Coronary artery (tissue), 2 donors: ENCODE results near the gene CWH43.
"Not testable (repeated sequence)": the region's sequence is repeated elsewhere in the genome, so short reads cannot be mapped to it uniquely, and the experiment has no call there.

Source experiments
- DNase-seq: peaks from one replicate; pipeline ENCODE4 v3.0.0-alpha.2; 2017; ENCODE audit warnings: low spot score
- H3K27ac ChIP-seq, 2 donors: fragments of 200-600 bp; sonication (generic); one replicate each; pipeline ENCODE4 v1.5.1; 2016 to 2019
- H3K4me3 ChIP-seq: fragments of 200-600 bp; sonication (generic); 2 replicates; pipeline ENCODE4 v1.5.1; 2016; ENCODE audit warnings: mild to moderate bottlenecking, moderate library complexity
- TF ChIP-seq, protein P1 (sequence below): fragments of 200-600 bp; sonication (generic); IDR thresholded peaks from one replicate; pipeline ENCODE4 v1.5.1; 2019; ENCODE audit warnings: antibody characterized with exemption

The CWH43 gene

DNA sequence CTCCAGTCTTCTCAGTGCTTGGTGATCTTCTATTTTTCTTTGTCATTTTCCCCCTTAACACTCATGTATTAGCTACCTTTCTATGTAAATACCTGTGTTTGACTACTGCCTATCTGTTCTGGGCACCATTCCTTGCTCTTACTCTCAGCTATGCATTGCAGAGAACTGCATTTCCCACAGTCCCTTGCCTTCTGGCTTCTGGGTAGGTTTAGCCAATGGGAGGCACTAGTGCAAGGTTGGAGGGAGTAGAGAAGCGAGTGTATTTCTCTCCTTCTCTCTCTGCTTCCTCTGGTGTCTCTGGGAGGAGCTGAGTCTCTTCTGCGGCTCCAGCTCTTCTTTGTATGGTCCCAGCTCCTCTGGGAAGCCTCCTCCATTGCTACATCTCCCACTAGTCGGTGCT lies 50.5 kb downstream of the CWH43 start:
- no peak overlapping the region for H3K27ac ChIP-seq
- TF ChIP-seq, protein P1, sequence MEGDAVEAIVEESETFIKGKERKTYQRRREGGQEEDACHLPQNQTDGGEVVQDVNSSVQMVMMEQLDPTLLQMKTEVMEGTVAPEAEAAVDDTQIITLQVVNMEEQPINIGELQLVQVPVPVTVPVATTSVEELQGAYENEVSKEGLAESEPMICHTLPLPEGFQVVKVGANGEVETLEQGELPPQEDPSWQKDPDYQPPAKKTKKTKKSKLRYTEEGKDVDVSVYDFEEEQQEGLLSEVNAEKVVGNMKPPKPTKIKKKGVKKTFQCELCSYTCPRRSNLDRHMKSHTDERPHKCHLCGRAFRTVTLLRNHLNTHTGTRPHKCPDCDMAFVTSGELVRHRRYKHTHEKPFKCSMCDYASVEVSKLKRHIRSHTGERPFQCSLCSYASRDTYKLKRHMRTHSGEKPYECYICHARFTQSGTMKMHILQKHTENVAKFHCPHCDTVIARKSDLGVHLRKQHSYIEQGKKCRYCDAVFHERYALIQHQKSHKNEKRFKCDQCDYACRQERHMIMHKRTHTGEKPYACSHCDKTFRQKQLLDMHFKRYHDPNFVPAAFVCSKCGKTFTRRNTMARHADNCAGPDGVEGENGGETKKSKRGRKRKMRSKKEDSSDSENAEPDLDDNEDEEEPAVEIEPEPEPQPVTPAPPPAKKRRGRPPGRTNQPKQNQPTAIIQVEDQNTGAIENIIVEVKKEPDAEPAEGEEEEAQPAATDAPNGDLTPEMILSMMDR, result no peak
- H3K4me3 ChIP-seq, result no peak overlapping the region
- no peak for DNase-seq

DNA sequence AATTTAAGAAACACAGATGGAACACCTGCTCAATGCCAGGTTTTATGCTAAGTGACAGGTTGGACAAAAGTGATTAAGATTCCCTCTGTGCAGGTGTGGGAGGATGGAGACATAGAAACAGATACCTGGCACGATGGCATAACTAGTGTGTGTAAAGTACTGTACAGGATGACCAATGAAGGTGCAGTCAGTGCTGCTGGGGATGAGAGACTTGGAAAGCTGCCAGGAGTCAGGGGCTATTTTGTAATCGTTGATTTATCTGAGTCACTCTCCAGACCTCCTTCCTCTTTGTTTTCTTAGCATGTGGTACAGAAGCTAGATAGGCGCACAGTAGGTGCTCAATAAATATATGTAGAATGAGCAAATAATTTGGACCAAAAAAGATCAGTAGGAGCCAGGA lies 58.2 kb downstream of the CWH43 start:
- H3K27ac ChIP-seq, result no peak overlapping the region
- TF ChIP-seq, protein P1, result no peak
- no peak overlapping the region for H3K4me3 ChIP-seq
- DNase-seq, result no peak

DNA sequence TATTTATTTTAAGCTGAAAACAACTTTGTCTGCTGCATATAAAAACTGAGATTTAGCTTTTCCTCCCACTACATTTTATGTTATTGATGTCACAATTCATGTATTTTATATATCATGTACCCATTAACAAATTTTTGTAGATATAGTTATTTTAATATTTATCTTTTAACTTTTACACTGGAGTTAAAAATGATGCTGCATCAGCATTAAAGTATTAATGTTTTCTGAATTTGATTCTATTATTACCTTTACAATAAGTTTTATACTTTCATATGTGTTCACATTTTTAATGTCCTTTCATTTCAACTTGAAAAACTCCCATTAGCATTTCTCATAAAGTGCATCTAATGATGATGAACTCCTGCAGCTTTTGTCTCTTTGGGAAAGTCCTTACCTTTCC lies 72.2 kb downstream of the CWH43 start:
- TF ChIP-seq, protein P1, result no peak
- Histone ChIP-seq H3K4me3 (no peak overlapping the region), H3K27ac (no peak overlapping the region)
- DNase-seq, result no peak

DNA sequence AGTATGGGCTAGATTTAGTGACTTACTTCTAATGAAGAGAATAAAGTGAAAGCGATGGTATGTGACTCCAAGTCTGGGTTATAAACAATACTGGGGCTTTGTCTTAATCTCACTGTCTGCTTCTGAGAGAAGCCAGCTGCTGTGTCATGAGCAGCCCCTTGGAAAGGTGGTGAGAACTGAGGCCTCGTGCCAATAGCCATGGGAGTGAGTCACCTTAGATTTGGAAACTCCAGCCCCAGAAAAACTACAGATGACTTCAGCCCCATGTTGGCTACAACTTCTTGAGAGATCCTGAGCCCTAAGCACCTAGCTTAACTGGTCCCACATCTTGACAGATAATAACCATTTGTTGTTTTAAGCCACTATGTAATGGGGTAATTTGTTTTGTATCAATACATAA lies 77.6 kb downstream of the CWH43 start:
- TF ChIP-seq, protein P1, result no peak
- no peak overlapping the region for H3K27ac ChIP-seq
- H3K4me3 ChIP-seq, result no peak overlapping the region
- no peak for DNase-seq

DNA sequence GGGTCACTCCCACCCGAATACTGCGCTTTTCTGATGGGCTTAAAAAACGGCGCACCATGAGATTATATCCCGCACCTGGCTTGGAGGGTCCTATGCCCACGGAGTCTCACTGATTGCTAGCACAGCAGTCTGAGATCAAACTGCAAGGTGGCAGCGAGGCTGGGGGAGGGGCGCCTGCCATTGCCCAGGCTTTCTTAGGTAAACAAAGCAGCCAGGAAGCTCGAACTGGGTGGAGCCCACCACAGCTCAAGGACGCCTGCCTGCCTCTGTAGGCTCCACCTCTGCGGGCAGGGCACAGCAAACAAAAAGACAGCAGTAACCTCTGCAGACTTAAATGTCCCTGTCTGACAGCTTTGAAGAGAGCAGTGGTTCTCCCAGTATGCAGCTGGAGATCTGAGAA lies 86.1 kb downstream of the CWH43 start:
- DNase-seq, H3K4me3 ChIP-seq, H3K27ac ChIP-seq: not testable (repeated sequence)

DNA sequence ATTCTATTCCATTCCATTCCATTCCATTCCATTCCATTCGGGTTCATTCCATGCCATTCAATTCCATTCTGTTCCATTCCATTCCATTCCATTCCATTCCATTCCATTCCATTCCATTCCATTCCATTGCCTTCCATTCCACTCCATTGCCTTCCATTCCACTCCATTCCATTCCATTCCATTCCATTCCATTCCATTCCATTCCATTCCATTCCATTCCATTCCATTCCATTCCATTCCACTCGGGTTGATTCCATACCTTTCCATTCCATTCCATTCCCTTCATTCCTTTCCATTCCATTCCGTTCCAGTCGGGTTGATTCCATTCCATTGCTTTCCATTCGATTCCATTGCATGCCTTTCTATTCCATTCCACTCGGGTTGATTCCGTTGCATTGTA lies 105.8 kb downstream of the CWH43 start:
- DNase-seq, H3K4me3 ChIP-seq, H3K27ac ChIP-seq: not testable (repeated sequence)

DNA sequence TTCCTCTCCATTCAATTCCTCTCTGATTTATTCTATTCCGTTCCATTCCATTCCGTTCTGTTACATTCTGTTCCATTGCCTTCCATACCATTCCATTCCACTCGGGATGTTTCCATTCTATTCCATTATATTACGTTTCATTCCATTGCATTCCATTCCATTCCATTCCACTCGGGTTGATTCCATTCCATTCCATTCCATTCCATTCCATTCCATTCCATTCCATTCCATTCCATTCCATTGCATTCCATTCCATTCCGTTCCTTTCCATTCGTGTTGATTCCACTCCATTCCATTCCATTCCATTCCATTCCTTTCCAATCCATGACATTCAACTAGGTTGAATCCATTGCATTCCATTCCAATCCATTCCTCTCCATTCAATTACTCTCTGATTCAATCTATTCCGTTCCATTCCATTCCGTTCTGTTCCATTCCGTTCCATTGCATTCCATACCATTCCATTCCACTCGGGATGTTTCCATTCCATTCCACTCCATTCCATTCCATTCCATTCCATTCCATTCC lies 106.6 kb downstream of the CWH43 start:
- H3K27ac ChIP-seq, DNase-seq, H3K4me3 ChIP-seq: not testable (repeated sequence)

DNA sequence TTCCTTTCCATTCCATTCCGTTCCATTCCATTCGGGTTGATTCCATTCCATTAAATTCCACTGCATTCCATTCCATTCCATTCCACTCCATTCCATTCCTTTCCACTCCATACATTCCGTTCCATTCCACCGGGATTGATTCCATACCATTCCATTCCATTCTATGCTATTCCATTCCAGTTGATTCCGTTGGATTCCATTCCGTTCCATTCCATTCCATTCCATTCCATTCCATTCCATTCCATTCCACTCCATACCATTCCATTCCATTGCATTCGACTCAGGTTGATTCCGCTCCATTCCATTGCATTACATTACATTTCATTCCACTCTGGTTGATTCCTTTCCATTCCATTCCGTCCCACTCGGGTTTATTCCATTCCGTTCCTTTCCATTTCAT lies 110.1 kb downstream of the CWH43 start:
- not testable (repeated sequence) for H3K27ac ChIP-seq, DNase-seq

DNA sequence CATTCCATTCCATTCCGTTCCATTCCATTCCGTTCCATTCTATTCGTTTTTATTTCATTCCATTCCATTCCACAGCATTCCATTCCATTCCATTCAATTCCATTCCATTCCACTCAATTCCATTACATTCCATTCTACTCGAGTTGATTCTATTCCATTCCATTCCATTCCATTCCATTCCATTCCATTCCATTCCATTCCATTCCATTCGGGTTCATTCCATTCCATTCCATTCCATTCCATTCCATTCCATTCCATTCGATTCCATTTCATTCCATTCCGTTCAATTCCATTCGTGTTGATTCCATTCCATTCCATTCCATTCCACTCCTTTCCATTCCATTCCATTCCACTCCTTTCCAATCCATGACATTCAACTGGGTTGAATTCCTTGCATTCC lies 110.6 kb downstream of the CWH43 start:
- H3K4me3 ChIP-seq, DNase-seq: not testable (repeated sequence)

More for the DNA sequence above, 110.1 kb downstream of the CWH43 start:
- not testable (repeated sequence) for H3K4me3 ChIP-seq

DNA sequence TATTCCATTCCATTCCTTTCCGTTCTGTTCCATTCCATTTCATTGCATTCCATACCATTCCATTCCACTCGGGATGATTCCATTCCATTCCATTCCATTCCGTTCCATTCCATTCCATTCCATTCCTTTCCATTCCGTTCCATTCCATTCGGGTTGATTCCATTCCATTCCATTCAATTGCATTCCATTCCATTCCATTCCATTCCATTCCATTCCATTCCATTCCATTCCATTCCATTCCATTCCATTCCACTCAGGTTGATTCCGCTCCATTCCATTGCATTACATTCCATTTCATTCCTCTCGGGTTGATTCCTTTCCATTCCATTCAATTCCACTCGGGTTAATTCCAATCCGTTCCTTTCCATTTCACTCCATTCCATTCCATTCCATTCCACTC lies 111.0 kb downstream of the CWH43 start:
- H3K4me3 ChIP-seq, H3K27ac ChIP-seq, DNase-seq: not testable (repeated sequence)

More for the DNA sequence above, 110.6 kb downstream of the CWH43 start:
- H3K27ac ChIP-seq, result not testable (repeated sequence)

DNA sequence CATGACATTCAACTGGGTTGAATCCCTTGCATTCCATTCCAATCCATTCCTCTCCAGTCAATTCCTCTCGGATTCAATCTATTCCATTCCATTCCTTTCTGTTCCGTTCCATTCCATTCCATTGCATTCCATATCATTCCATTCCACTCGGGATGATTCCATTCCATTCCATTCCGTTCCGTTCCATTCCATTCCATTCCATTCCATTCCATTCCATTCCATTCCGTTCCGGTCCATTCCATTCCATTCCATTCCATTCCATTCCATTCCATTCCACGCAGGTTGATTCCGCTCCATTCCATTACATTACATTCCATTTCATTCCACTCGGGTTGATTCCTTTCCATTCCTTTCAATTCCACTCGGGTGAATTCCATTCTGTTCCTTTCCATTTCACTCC lies 111.4 kb downstream of the CWH43 start:
- DNase-seq, result not testable (repeated sequence)

DNA sequence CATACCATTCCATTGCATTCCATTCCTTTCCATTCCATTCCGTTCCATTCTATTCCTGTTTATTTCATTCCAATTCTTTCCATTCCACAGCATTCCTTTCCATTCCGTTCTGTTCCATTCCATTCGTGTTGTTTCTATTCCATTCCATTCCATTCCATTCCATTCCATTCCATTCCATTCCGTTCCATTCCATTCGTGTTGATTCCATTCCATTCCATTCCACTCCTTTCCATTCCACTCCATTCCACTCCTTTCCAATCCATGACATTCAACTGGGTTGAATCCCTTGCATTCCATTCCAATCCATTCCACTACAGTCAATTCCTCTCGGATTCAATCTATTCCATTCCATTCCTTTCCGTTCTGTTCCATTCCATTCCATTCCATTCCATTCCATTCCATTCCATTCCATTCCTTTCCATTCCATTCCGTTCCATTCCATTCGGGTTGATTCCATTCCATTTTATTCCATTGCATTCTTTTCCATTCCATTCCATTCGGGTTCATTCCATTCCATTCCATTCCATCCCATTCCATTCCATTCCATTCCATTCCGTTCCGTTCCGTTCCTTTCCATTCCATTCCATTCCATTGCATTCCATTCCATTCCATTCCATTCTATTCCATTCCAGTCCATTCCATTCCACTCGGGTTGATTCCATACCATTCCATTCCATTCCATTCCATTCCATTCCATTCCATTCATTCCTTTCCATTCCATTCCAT lies 112.1 kb downstream of the CWH43 start:
- not testable (repeated sequence) for H3K4me3 ChIP-seq, H3K27ac ChIP-seq, DNase-seq

More for the DNA sequence above, 111.4 kb downstream of the CWH43 start:
- not testable (repeated sequence) for H3K4me3 ChIP-seq, H3K27ac ChIP-seq

DNA sequence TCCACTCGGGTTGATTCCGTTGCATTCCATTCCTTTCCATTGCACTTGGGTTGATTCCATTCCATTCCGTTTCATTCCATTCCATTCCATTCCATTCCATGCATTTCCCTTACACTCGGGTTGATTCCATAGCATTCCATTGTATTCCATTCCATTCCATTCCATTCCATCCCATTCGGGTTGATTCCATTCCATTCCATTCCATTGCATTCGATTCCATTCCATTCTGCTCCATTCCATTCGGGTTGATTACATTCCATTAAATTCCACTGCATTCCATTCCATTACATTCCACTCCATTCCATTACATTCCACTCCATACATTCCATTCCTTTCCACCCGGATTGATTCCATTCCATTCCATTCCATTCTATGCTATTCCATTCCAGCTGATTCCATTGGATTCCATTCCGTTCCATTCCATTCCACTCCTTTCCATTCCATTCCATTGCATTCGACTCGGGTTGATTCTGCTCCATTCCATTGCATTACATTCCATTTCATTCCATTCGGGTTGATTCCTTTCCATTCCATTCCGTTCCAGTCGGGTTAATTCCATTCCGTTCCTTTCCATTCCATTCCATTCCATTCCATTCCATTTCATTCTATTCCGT lies 113.9 kb downstream of the CWH43 start:
- not testable (repeated sequence) for DNase-seq, H3K4me3 ChIP-seq, H3K27ac ChIP-seq

DNA sequence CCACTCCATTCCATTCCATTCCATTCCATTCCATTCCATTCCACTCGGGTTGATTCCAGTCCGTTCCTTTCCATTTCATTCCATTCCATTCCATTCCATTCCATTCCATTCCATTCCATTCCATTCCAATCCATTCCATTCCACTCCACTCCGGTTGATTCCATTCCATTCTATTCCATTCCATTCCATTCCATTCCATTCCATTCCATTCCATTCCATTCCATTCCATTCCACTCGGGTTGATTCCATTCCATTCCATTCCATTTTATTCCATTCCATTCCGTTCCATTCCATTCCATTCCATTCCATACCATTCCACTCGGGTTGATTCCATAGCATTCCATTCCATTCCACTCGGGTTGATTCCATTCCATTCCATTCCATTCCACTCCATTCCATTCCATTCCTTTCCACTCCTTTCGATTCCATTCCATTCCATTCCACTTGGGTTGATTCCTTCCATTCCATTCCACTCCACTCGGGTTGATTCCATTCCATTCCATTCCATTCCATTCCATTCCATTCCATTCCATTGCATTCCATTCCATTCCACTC lies 116.3 kb downstream of the CWH43 start:
- not testable (repeated sequence) for H3K4me3 ChIP-seq, H3K27ac ChIP-seq, DNase-seq
